Measurements from ENCODE around the gene TMPRSS11F. TPM values are rescaled to one million over a fixed set of nuclear protein-coding genes. Genes with fewer than 3 reads are reported as not detected.
A peak's percentile ranks its signal among the peaks of the same experiment; 100 is the strongest.
"Not testable (repeated sequence)": the region's sequence is repeated elsewhere in the genome, so short reads cannot be mapped to it uniquely, and the experiment has no call there.

TMPRSS11F gene
- total RNA-seq: 0.72 TPM

GRCh38 chr4:68129793-68130192 is at the start of gene TMPRSS11F:
Gene TMPRSS11F (minus strand): TSS chr4:68129869. CDS start chr4:68129820, 49 bp downstream.
- DNase-seq: peak; percentile 17

- no peak for DNase-seq
Measured at GRCh38 chr4:68176904-68177303, 47.2 kb upstream of the TMPRSS11F start.

- DNase-seq: no peak
Measured at GRCh38 chr4:68176500-68176899, 46.8 kb upstream of the TMPRSS11F start.

GRCh38 chr4:68175562-68176155 is 46.0 kb upstream of the TMPRSS11F start:
- peak; percentile 83 for DNase-seq

GRCh38 chr4:68174389-68174788 is 44.7 kb upstream of the TMPRSS11F start:
- not testable (repeated sequence) for DNase-seq

GRCh38 chr4:68172147-68172546 is 42.5 kb upstream of the TMPRSS11F start:
- DNase-seq: not testable (repeated sequence)

GRCh38 chr4:68167706-68168105 is 38.0 kb upstream of the TMPRSS11F start:
- no peak for DNase-seq

GRCh38 chr4:68167166-68167565 is 37.5 kb upstream of the TMPRSS11F start:
- no peak for DNase-seq

- no peak for DNase-seq
Measured at GRCh38 chr4:68163754-68164153, 34.1 kb upstream of the TMPRSS11F start.

- DNase-seq: no peak
Measured at GRCh38 chr4:68162196-68162595, 32.5 kb upstream of the TMPRSS11F start.

- DNase-seq: peak; percentile 1
Measured at GRCh38 chr4:68152411-68152810, 22.7 kb upstream of the TMPRSS11F start.

GRCh38 chr4:68148800-68149685 is 19.4 kb upstream of the TMPRSS11F start:
- DNase-seq: no peak

- DNase-seq: no peak
Measured at GRCh38 chr4:68147079-68147478, 17.4 kb upstream of the TMPRSS11F start.

GRCh38 chr4:68145261-68145660 is 15.6 kb upstream of the TMPRSS11F start:
- DNase-seq: no peak

GRCh38 chr4:68141852-68142251 is 12.2 kb upstream of the TMPRSS11F start:
- no peak for DNase-seq

- no peak for DNase-seq
Measured at GRCh38 chr4:68132342-68132741, 2.7 kb upstream of the TMPRSS11F start.

- no peak for DNase-seq
Measured at GRCh38 chr4:68124262-68124661, 5.4 kb downstream of the TMPRSS11F start.

- DNase-seq: no peak
Measured at GRCh38 chr4:68123525-68123924, 6.1 kb downstream of the TMPRSS11F start.

GRCh38 chr4:68119921-68120320 is 9.7 kb downstream of the TMPRSS11F start:
- DNase-seq: no peak

GRCh38 chr4:68110441-68110840 is 19.2 kb downstream of the TMPRSS11F start:
- no peak for DNase-seq

- no peak for DNase-seq
Measured at GRCh38 chr4:68109868-68110267, 19.8 kb downstream of the TMPRSS11F start.

GRCh38 chr4:68082758-68083157 is 46.9 kb downstream of the TMPRSS11F start:
- no peak for DNase-seq

- DNase-seq: no peak
Measured at GRCh38 chr4:68079928-68080327, 49.7 kb downstream of the TMPRSS11F start.

- no peak for DNase-seq
Measured at GRCh38 chr4:68077737-68078136, 51.9 kb downstream of the TMPRSS11F start.
